ENCODE data around the gene ZDHHC6. TPM values are rescaled to one million over a fixed set of nuclear protein-coding genes. Genes with fewer than 3 reads are reported as not detected.
"Not testable (repeated sequence)": the region's sequence is repeated elsewhere in the genome, so short reads cannot be mapped to it uniquely, and the experiment has no call there.

The ZDHHC6 gene
- total and polyA plus RNA-seq, 3 experiments from 2014 or later: 48.3 to 56.4 (median 49.3) TPM

GRCh38 chr10:112388056-112388455 lies 58.7 kb downstream of the ZDHHC6 start:
- H3K36me3 ChIP-seq (ENCODE audit: insufficient read depth, low read length); H3K9me3 Mint-ChIP-seq; H3K4me3 ChIP-seq (ENCODE audit: low read length); DNase-seq; H3K9me3 ChIP-seq (ENCODE audit: low read length); H3K27me3 Mint-ChIP-seq; H3K27ac ChIP-seq (ENCODE audit: low read depth, low read length); H3K27me3 ChIP-seq (ENCODE audit: insufficient read depth, low read length, poor library complexity, severe bottlenecking): not testable (repeated sequence)
- Mint-ChIP-seq H3K27ac (peak overlapping the region; percentile 39 to 98 (median 93)), H3K36me3 (peaks cover 0 to 15% (median 3%) of the 10 kb centered on the region in 3 donors), H3K4me1 (peaks cover 68 to 84% (median 83%) of the 10 kb centered on the region in 3 donors), H3K4me3 (peak overlapping the region in 1 of 7 donors; percentile 37)
- ChIA-PET CTCF (interaction anchor here (1.0 to 2.3 kb wide), 3 partner anchors 13 to 16 kb away, joined by 3 to 8 read pairs (median 3); no protein-coding TSS in a partner anchor), POLR2A (interaction anchor here (0.7 kb wide), 2 partner anchors 9 to 47 kb away, joined by 3 to 6 read pairs; no protein-coding TSS in a partner anchor)
- peaks cover 43% of the 10 kb centered on the region for H3K4me1 ChIP-seq (ENCODE audit: insufficient read depth, low read length)

GRCh38 chr10:112385201-112385600 lies 61.5 kb downstream of the ZDHHC6 start:
- ChIA-PET POLR2A (no interaction called here), CTCF (interaction anchor here (4.7 kb wide), 1 partner anchor 10 kb away, joined by 26 read pairs; the partner anchor contains the start of gene ACSL5)
- peaks cover 77 to 96% (median 93%) of the 10 kb centered on the region in 3 donors for H3K4me1 Mint-ChIP-seq

GRCh38 chr10:112384141-112384540 lies 62.6 kb downstream of the ZDHHC6 start:
- ChIA-PET POLR2A (interaction anchor here (0.5 kb wide), 1 partner anchor 38 kb away, joined by 4 read pairs; no protein-coding TSS in a partner anchor), CTCF (interaction anchor here (1.3 to 4.7 kb wide), 2 partner anchors 9 to 14 kb away, joined by 3 to 26 read pairs; partner anchors contain the start of gene ACSL5)
- no peak overlapping the region for H3K27ac ChIP-seq (ENCODE audit: low read depth, low read length)
- H3K36me3 Mint-ChIP-seq: peaks cover 0 to 48% (median 5%) of the 10 kb centered on the region in 3 donors
- no peak overlapping the region for H3K4me3 ChIP-seq (ENCODE audit: low read length)
- no peak overlapping the region for H3K4me3 Mint-ChIP-seq
- peak overlapping the region; percentile 12 to 89 (median 76) for H3K27ac Mint-ChIP-seq
- peaks cover 77 to 96% (median 93%) of the 10 kb centered on the region in 3 donors for H3K4me1 Mint-ChIP-seq
- no peaks in the 10 kb centered on the region for H3K27me3 Mint-ChIP-seq
- H3K36me3 ChIP-seq (ENCODE audit: insufficient read depth, low read length): no peaks in the 10 kb centered on the region
- peaks cover 36% of the 10 kb centered on the region for H3K4me1 ChIP-seq (ENCODE audit: insufficient read depth, low read length)
- no peaks in the 10 kb centered on the region for H3K9me3 Mint-ChIP-seq
- H3K9me3 ChIP-seq (ENCODE audit: low read length): no peaks in the 10 kb centered on the region
- no peak for DNase-seq
- no peaks in the 10 kb centered on the region for H3K27me3 ChIP-seq (ENCODE audit: insufficient read depth, low read length, poor library complexity, severe bottlenecking)

More at GRCh38 chr10:112385201-112385600, 61.5 kb downstream of the ZDHHC6 start:
- peak overlapping the region in 6 of 8 donors; percentile 1 to 89 (median 27) for H3K27ac Mint-ChIP-seq
- DNase-seq: no peak
- no peaks in the 10 kb centered on the region for H3K27me3 ChIP-seq (ENCODE audit: insufficient read depth, low read length, poor library complexity, severe bottlenecking)
- no peaks in the 10 kb centered on the region for H3K9me3 Mint-ChIP-seq
- H3K36me3 Mint-ChIP-seq: peaks cover 0 to 39% (median 5%) of the 10 kb centered on the region in 3 donors
- H3K4me1 ChIP-seq (ENCODE audit: insufficient read depth, low read length): peaks cover 37% of the 10 kb centered on the region
- H3K4me3 Mint-ChIP-seq: no peak overlapping the region
- H3K27ac ChIP-seq (ENCODE audit: low read depth, low read length): no peak overlapping the region
- no peaks in the 10 kb centered on the region for H3K9me3 ChIP-seq (ENCODE audit: low read length)
- no peaks in the 10 kb centered on the region for H3K36me3 ChIP-seq (ENCODE audit: insufficient read depth, low read length)
- H3K4me3 ChIP-seq (ENCODE audit: low read length): no peak overlapping the region
- no peaks in the 10 kb centered on the region for H3K27me3 Mint-ChIP-seq

GRCh38 chr10:112383325-112383724 lies 63.4 kb downstream of the ZDHHC6 start:
- no peaks in the 10 kb centered on the region for H3K27me3 Mint-ChIP-seq
- H3K4me1 ChIP-seq (ENCODE audit: insufficient read depth, low read length): peaks cover 35% of the 10 kb centered on the region
- H3K4me1 Mint-ChIP-seq: peaks cover 76 to 96% (median 92%) of the 10 kb centered on the region in 3 donors
- no peaks in the 10 kb centered on the region for H3K36me3 ChIP-seq (ENCODE audit: insufficient read depth, low read length)
- H3K4me3 Mint-ChIP-seq: no peak overlapping the region
- no peaks in the 10 kb centered on the region for H3K27me3 ChIP-seq (ENCODE audit: insufficient read depth, low read length, poor library complexity, severe bottlenecking)
- no peak for DNase-seq
- ChIA-PET CTCF (interaction anchor here (1.3 to 4.7 kb wide), 3 partner anchors 8 to 52 kb away, joined by 3 to 26 read pairs (median 3); partner anchors contain the start of gene ACSL5), POLR2A (interaction anchor here (1.0 kb wide), 1 partner anchor 9 kb away, joined by 3 read pairs; the partner anchor contains the start of gene ACSL5)
- H3K27ac Mint-ChIP-seq: peak overlapping the region in 6 of 8 donors; percentile 27 to 71 (median 54)
- H3K9me3 Mint-ChIP-seq: no peaks in the 10 kb centered on the region
- H3K4me3 ChIP-seq (ENCODE audit: low read length): no peak overlapping the region
- no peaks in the 10 kb centered on the region for H3K9me3 ChIP-seq (ENCODE audit: low read length)
- no peak overlapping the region for H3K27ac ChIP-seq (ENCODE audit: low read depth, low read length)
- peaks cover 0 to 52% (median 5%) of the 10 kb centered on the region in 3 donors for H3K36me3 Mint-ChIP-seq

GRCh38 chr10:112382515-112383235 lies 64.0 kb downstream of the ZDHHC6 start:
- Mint-ChIP-seq H3K36me3 (peaks cover 0 to 52% (median 5%) of the 10 kb centered on the region in 3 donors), H3K4me3 (peak overlapping the region in 2 of 7 donors; percentile 3 to 12), H3K9me3 (no peaks in the 10 kb centered on the region), H3K4me1 (peaks cover 75 to 95% (median 92%) of the 10 kb centered on the region in 3 donors), H3K27me3 (no peaks in the 10 kb centered on the region), H3K27ac (peak overlapping the region in 7 of 8 donors; percentile 27 to 84 (median 56))
- ChIA-PET POLR2A (interaction anchor here (1.0 kb wide), 1 partner anchor 9 kb away, joined by 3 read pairs; the partner anchor contains the start of gene ACSL5), CTCF (interaction anchor here (1.3 to 4.7 kb wide), 3 partner anchors 7 to 52 kb away, joined by 3 to 26 read pairs (median 3); partner anchors contain the start of gene ACSL5)
- Histone ChIP-seq H3K4me3 (ENCODE audit: low read length) (no peak overlapping the region), H3K9me3 (ENCODE audit: low read length) (no peaks in the 10 kb centered on the region), H3K27ac (ENCODE audit: low read depth, low read length) (no peak overlapping the region), H3K36me3 (ENCODE audit: insufficient read depth, low read length) (no peaks in the 10 kb centered on the region), H3K27me3 (ENCODE audit: insufficient read depth, low read length, poor library complexity, severe bottlenecking) (no peaks in the 10 kb centered on the region), H3K4me1 (ENCODE audit: insufficient read depth, low read length) (peaks cover 39% of the 10 kb centered on the region)
- no peak for DNase-seq

Other genes with a start within 250 kb of the ZDHHC6 start
- gene TECTB, start 163.5 kb downstream of the ZDHHC6 start, total RNA-seq: not detected
- not detected for gene TECTB, start 163.5 kb downstream of the ZDHHC6 start, polyA plus RNA-seq
- 10 to 100 TPM; 53.3 to 53.7 TPM for gene ACSL5, start 72.8 kb downstream of the ZDHHC6 start, total RNA-seq
- gene ACSL5, start 72.8 kb downstream of the ZDHHC6 start, polyA plus RNA-seq: 85.5 TPM
- 10 to 100 TPM; 38.2 to 40.1 TPM for gene VTI1A, start 301 bp upstream of the ZDHHC6 start, total RNA-seq
- gene VTI1A, start 301 bp upstream of the ZDHHC6 start, polyA plus RNA-seq: 28.1 TPM

Measured in CD8-positive, alpha-beta memory T cell (primary cell).